Activated CD8-positive, alpha-beta memory T cell treated with anti-CD3 and anti-CD28 coated beads, Interleukin-2, amount 50 U/mL, for 1 hour (primary cell): ENCODE data around the gene RTBDN.
"Not testable (repeated sequence)": the region's sequence is repeated elsewhere in the genome, so short reads cannot be mapped to it uniquely, and the experiment has no call there.

Experiments
- DNase-seq: peaks from one replicate; pipeline ENCODE4 v3.0.0-alpha.2; 2020; ENCODE audit errors: extremely low read depth

RTBDN gene

GRCh38 chr19:12825254-12826131 lies 8.9 kb downstream of the RTBDN start:
- DNase-seq, result no peak

GRCh38 chr19:12821761-12822160 lies 12.6 kb downstream of the RTBDN start:
- DNase-seq, result no peak

GRCh38 chr19:12817810-12818209 lies 16.6 kb downstream of the RTBDN start:
- DNase-seq, result not testable (repeated sequence)

- DNase-seq, result not testable (repeated sequence)
These were observed 17.2 kb downstream of the RTBDN start for GRCh38 chr19:12817188-12817587.

GRCh38 chr19:12815088-12815487 lies 19.3 kb downstream of the RTBDN start:
- no peak for DNase-seq

- DNase-seq, result no peak
These were observed 27.9 kb downstream of the RTBDN start, which contains the start of gene RNASEH2A for GRCh38 chr19:12806242-12807081. Gene RNASEH2A (plus strand): TSS chr19:12806584. CDS start chr19:12806674, 90 bp downstream.

GRCh38 chr19:12804051-12804450 lies 30.3 kb downstream of the RTBDN start:
- DNase-seq, result no peak

- DNase-seq, result no peak
These were observed 31.9 kb downstream of the RTBDN start for GRCh38 chr19:12802267-12803106.

- DNase-seq, result no peak
These were observed 32.7 kb downstream of the RTBDN start, which contains the start of the genes PRDX2 and THSD8 for GRCh38 chr19:12801466-12802266. Gene PRDX2 (minus strand): TSS chr19:12801800. CDS start chr19:12801261, 539 bp downstream. Gene THSD8 (plus strand): TSS chr19:12802069. CDS start chr19:12802072, 3 bp downstream.

- DNase-seq, result no peak
These were observed 33.4 kb downstream of the RTBDN start for GRCh38 chr19:12800923-12801465.

GRCh38 chr19:12800466-12800770 lies 34.0 kb downstream of the RTBDN start:
- no peak for DNase-seq

- no peak for DNase-seq
These were observed 34.5 kb downstream of the RTBDN start for GRCh38 chr19:12799742-12800465.

GRCh38 chr19:12797607-12798006 lies 36.8 kb downstream of the RTBDN start:
- not testable (repeated sequence) for DNase-seq

GRCh38 chr19:12797141-12797587 lies 37.2 kb downstream of the RTBDN start:
- DNase-seq, result no peak

- no peak for DNase-seq
These were observed 38.0 kb downstream of the RTBDN start for GRCh38 chr19:12796146-12797071.

- no peak for DNase-seq
These were observed 39.4 kb downstream of the RTBDN start for GRCh38 chr19:12794971-12795381.

- DNase-seq, result no peak
These were observed 40.0 kb downstream of the RTBDN start for GRCh38 chr19:12794196-12794941.
